Right lung (tissue), 5 donors: ENCODE data around the gene ST6GALNAC1. TPM values are rescaled to one million over a fixed set of nuclear protein-coding genes. Genes with fewer than 3 reads are reported as not detected.
A peak's percentile ranks its signal among the peaks of the same experiment; 100 is the strongest.
"Not testable (repeated sequence)": the region's sequence is repeated elsewhere in the genome, so short reads cannot be mapped to it uniquely, and the experiment has no call there.

ENCODE experiments used
- DNase-seq, 2 donors: peaks; one replicate each; pipeline ENCODE4 v3.0.0-alpha.2; 2013
- polyA plus RNA-seq, 5 donors: library from polyadenylated mRNA; unstranded; fragments of 120-200 nt; gene quantifications; one replicate each; pipeline versions ENCODE4 v1.2.1 to v1.2.3, GENCODE V29; 2013; ENCODE audit warnings: inconsistent platforms in 1 of 5, low replicate concordance in 1 of 5; ENCODE audit not compliant: insufficient read length in 5 of 5, insufficient read depth in 1 of 5

The ST6GALNAC1 gene
- polyA plus RNA-seq, 5 donors, result 2.2 to 4.2 (median 3.2) TPM

DNA sequence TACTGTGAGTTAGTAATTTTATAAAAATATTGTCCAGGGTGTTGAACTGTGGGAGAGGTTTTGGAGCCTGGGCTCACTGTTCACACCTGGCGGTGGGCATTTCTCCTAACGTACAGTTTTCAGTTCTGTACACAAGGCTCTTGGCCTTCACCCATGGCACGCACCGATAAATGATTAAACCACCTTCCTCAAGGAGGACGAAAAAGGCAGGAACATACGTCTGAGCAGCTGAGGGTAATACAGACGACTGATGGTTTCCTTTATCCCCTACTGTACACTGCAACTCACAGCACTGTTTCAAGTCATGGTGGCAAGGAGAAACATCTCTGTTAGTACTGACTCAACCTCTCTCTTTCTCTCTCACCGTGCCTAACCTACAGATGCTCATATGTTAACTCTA is 1.4 kb upstream of the ST6GALNAC1 start:
- DNase-seq, result peak in 1 of 2 donors; percentile 31

DNA sequence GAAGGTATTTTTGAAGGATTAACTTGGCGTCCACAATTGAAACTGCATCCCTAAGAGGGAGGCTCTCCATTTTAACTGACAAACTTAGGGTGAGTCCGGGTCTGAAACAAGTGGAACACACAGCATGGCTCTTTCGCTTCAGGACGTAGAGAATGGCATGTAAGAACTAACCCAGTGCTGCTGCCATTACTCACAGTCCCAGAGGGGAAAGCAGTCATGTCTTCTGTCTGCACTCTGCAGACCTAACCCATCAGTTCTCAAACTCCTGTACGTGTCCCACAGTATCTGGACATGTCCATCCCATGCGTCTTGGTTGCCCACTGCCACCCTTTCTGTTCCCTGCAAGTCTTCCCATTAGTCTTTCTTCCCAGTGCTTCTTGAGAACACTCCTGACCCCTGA is 563 bp downstream of the ST6GALNAC1 start:
- DNase-seq, result no peak

DNA sequence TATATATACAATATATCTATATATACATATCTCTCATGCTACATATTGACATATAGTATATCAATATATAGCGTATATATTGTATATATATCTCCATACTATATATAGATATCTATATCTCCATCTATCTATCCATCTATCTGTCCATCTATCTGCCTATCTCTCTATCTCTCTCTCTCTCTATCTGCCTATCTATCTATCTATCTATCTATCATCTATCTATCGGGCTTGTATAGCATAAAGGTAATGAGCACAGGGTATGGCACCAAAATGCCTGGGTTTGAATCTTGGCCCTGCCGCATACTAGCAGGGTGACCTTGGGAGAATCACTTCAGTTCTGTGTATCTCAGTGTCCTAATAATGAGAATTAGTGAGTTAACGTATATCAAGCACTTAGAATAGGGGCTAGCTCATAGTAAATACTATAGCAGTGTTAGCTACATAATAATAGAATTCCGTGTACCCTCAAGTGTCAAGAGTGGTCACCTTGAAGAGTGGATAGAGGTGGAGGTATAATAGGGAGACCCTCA is 1.5 kb downstream of the ST6GALNAC1 start:
- no peak for DNase-seq

DNA sequence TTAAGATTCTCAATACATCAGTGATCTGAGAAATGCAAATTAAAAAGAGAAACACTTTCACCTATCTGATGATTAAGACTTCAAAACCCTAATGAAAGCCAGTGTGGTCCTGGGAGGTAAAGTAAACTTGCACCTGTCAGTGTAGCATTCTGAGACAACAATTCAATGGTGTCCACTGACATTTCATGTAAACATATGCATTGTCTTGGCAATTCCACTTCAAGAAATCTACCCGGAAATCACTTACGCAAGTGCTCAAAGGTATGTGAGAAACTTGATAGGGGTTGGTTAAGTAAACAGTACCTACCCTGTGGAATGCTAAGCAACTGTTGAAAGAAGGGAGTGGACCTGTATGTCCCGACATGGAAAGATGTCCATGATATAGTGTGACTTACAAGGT is 2.1 kb downstream of the ST6GALNAC1 start:
- peak; percentile 36 to 41 for DNase-seq

DNA sequence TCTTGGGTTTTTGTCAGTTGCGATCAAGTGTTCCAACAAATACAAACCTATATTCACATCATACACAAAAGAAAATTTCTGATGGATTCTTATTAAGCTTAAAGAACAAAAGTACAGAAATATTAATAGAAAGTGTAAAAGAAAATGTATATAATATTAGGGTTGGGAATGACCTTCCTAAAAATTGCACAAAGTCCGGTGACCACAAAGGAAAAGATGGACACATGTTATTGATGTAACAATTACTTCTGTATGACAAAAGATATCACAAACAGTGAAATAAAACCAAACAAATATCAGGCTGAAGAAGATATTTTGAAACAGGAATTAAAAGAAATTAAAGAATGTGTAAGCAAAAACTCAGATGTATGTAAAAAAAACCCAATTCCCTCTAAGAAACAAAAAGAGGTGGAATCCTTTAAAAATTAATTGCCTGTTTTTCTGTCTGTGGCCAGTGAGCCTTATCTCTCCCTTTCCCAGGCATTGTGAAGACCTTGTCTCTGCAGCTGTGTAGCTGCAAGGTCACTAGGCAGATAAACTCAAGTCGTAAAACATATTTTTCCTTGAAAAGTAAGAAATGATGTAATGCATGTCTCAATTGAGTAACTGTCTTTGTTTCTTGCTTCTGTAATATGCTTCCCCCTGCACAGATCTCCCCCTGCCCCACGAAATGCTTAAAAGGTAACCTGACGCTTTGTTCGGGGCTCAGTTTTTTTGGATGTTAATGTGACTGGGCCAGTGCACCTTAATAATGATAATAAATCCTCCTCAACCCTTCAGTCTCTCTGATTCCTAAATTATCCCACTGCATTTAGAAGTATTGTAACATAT is 2.8 kb downstream of the ST6GALNAC1 start:
- no peak for DNase-seq

DNA sequence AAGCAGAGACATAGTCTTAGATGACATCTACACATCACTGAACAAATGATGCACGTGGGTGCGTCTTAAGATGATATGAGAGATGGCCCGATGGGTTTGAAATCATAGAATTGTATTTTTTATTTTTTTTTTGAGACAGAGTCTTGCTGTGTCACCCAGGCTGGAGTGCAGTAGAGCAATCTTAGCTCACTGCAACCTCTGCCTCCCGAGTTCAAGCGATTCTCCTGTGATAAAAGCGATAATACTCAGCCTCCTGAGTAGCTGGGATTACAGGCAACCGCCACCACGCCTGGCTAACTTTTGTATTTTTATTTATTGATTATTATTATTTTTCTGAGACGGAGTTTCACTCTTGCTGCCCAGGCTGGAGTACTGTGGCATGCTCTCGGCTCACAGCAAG is 5.3 kb downstream of the ST6GALNAC1 start:
- DNase-seq, result no peak

DNA sequence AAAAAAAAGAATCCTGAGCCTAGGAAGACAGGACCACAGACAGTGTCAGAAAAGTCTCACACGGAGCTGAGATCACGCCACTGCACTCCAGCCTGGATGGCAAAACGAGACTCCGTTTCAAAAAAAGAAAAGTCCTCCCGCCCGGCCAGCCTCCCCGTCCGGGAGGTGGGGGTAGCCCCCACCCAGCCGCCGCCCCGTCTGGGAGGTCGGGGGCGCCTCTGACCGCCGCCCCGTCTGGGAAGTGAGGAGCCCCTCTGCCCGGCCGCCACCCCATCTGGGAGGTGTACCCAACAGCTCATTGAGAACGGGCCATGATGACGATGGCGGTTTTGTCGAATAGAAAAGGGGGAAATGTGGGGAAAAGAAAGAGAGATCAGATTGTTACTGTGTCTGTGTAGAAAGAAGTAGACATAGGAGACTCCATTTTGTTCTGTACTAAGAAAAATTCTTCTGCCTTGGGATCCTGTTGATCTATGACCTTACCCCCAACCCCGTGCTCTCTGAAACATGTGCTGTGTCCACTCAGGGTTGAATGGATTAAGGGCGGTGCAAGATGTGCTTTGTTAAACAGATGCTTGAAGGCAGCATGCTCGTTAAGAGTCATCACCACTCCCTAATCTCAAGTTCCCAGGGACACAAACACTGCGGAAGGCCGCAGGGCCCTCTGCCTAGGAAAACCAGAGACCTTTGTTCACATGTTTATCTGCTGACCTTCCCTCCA is 6.9 kb downstream of the ST6GALNAC1 start:
- not testable (repeated sequence) for DNase-seq

DNA sequence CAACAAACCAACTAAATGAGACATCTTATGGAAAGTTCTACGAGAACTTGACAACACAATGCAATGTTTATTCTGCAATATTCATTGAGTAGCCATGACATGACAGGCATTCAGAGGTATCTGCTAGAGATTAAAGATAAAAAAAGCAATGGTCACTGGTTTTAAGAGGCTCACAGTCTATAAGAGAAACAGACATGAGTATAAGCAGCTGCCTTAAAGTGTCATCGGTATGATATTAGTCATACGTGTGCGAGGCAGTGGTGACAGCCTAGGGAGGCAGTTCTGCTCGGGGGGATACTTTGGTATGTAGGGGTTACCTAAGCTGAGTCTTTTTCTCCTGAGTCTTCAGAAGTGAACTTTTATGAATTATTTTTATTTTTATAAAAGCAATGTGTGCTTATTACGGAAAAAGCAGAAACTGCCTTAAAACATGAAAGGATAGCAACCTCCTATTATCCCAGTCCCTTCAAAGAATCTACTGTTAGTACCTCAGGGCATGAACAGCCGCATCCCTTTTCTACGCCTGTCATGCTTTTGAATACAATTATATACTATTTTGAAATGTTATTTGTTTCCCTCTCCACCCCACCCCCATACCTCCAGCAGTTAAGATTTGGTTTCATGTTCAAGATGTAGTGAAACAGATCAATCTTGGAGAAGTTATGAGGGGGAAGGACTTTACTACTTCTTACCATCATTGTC is 7.7 kb downstream of the ST6GALNAC1 start:
- DNase-seq, result no peak

DNA sequence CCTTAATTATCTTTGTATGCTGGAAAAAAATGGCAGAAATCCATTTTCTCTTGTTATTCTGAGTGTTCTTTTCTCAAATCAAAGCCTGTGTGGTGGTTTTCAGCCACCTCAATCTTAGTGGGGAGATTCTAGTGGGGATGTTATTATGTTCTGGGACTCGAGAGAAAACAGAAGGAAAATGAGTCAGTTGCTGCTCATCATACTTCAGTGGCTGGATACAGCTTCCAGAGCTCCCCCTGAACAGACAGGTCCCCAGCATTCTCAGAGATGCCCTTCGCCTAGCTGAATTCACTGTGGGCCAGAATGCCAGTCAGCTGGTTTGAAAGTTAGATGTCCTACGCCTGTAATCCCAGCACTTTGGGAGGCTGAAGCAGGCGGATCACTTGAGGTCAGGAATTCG is 8.5 kb downstream of the ST6GALNAC1 start:
- no peak for DNase-seq

DNA sequence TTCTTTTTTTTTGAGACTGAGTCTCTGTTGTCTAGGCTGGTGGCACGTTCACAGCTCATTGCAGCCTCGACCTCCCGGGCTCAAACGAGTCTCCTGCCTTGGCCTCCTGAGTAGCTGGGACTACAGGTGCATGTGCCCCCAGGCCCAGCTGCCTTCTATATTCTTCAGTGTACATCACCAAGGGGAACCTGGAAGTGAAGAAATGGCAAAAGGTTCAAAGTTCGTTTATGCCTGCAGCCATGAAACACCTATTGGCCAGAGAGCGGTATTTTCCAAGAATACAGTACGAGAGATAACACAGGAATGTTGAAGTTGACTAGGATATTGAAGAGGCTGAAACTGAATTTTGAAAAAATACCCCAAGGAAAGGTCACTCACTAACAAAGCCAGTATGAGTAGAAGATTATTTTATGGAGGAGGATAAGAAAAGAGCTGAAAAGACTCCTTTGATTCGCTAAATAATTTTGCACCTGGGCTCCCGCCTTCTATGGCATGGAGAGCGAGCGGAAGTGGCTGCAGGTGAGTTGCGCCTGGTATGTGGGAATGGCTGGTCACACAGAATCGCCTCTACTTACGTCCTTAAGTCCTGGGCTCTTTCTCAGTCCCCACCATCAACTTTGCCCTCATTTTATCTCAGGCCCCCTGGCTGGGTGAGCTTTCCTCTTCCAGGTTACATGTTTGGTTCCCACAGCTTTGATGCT is 9.8 kb downstream of the ST6GALNAC1 start:
- no peak for DNase-seq

DNA sequence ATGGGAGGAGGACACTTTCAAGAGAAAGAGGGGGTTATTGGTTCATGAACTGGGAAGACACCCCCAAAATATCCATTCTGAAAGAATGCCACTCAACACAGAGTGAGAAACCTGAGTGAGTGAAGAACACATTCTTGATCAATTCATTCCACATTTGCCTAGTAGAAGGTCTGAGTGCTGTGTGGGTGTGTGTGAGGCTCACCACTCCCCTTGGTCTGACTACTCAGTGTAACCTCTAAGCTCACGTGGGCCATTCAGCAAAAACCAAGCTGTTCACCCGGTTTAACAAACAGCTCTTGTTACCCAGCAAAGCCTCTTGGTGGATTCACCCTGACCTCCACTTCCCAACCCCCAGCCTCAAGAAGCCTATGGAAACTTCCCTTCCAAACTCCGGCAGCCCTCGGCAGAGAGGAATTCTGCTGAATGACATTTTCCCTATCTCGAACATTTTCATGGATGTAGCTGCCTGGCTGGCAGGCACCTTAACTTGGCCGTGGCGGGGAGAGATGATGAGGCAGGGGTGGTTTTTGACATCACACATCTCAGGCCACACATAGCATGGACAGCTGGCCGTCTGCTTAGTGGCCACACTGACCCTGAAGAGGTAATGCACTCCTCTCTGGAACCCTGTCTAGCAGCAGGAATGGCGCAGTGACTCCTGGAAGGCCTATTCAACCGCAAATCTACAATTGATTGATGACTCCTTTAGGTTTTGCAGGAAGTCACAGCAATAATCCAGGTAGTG is 11.6 kb downstream of the ST6GALNAC1 start:
- DNase-seq, result peak; percentile 39 to 44

DNA sequence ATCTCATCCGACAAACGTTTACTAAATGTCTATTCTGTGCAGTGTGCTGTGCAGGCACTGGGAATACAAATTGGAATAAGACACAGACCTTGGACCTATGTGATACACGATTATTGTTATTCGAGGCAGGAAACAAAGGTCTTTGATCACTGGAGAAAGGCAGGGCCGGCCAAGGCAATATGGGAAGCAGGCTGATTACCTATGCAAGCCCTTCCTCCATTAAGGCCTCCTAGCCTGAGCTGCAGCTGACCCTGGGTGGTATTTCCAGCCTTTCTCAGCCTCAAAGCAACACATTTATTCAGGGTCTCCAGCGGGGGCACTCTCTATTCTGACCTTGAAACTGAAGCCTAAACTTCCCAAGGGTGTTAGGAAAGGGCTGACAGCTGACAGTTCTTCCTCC is 13.4 kb downstream of the ST6GALNAC1 start:
- no peak for DNase-seq

DNA sequence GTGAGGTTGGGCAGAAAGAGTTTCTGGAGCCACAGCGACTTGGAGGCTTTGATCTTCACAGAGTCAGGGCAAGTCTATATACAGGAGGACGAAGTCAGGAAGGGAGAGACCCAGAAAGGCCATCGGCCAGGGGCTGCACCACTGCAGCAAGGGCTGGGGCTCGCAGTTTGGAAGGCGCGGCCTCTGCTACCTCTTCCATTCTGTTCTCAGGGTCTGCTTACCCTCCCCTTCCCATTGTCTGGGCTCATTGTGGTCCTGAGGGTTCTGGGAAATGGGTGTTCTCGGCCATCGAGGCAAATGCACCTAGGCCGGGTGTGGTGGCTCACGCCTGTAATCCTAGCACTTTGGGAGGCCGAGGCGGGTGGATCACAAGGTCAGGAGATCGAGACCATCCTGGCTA is 16.0 kb downstream of the ST6GALNAC1 start:
- no peak for DNase-seq

DNA sequence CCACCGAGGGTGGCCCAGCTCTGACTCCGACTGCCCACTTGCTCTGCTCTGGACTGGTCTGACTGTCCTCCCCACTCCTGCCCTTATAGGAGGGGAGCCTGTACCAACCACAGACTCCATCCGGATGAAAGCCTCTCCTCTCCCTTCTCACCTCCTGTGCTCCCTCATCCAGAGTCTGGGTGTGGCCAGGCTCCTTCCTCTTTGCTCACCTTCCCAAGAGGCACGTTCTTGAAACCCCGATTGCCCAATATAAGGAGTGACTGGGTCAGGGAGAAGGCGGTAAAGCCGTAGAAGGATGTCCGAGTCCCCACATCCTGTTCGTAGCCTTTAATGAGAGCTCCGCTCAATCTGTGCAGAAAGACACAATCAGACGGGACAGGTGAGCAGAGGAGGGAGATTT is 17.1 kb downstream of the ST6GALNAC1 start:
- no peak for DNase-seq

DNA sequence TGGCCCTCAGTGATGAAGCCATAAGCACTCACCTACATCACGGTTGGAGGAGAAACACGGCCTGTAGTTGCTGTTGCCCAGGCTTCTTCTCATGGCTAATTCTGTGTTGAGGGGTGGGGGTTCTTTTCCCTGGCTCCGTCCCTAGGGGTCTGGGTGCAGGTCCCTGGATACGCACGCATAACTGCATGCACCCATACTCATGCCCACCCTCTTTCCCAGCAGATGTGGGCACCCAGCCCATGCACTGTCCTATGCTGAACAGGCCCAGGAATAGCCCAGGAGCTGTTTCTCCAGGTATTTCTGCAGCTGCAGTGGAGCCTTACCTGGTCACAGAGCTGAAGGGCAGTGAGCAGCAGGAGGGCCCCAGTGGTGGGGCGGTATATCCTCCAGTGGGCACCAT is 18.1 kb downstream of the ST6GALNAC1 start:
- no peak for DNase-seq

DNA sequence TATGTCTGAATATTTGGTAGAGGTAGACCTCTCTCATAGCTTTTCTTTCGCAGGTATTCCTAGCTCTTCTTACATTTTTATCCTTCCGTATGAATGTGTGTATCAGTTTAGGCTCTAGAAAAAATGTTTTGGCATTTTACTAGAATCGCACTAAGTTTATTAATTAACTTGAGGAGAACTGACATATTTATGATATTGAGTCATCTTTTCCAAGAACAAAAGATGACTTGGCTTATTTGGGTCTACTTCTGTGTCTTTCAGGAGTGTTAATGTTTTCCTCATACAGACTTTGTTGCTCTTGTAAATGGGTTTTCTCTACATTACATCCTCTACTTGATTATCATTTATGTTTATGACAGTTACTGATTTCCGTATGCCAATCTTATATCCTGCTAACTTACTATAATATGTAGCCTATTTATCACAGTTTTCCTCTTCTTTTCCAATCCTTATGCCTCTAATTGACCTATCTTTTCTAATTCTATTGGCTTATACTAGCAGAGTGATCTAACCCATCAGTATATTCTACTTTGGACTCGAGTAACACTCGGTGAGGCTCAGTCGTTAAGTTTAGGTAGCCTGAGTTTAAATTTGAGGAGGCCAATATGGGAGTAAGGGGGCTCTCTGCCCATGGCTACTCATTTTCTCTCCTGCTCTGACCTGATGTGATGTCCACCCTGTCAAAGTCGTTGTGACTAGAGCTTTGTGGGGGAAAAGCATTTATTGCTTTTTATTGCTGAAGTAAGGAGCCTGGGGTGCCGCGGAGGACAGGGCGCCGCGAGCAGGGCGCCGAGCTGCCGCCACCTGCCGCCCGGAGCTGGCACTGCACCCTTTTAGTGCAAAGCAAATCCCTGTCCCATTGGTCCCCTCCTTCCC is 20.0 kb downstream of the ST6GALNAC1 start:
- DNase-seq, result peak; percentile 57 to 59

DNA sequence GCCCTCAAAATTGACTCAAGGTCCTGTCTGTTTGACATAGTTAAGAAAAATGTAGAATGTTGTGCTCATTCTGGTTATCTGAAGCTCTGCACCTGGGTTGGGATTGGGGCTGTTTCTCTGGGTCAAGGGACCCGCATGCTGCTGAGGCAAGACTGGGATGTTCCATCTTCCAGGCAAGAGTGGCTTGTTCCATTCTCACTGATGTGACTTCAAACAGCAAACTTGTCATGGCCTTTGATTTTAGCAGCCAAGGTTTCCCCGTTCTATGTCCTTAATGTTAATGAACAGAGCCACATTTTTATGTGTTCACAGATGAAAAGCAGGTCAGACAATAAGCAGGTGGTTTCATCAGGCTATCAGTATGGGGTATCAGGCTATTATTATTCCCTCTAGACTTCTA is 25.7 kb downstream of the ST6GALNAC1 start:
- DNase-seq, result no peak

DNA sequence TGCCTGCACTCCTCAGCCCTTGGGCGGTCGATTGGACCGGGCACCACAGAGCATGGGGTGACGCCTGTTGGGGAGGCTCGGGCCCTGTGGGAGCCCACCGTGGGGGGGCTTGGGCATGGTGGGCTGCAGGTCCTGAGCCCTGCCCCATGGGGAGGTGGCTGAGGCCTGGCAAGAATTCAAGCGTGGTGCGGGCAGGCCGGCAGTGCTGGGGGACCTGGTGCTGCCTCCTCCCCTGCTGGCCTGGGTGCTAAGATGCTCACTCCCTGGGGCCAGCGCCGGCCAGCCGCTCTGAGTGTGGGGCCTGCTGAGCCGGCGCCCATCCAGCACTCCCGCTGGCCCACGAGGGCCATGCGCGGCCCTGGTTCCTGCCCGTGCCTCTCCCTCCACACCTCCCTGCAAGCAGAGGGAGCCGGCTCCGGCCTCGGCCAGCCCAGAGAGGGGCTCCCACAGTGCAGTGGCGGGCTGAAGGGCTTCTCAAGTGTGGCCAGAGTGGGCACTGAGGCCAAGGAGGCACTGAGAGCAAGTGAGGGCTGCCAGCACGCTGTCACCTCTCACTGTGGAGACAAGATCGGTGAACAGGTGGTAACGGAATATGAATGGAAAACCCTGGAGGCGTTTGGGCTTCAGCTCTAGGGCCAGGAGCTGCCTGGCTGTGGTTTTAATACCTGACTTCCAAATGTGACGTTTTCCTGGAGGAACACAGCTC is 28.5 kb downstream of the ST6GALNAC1 start:
- DNase-seq, result no peak

DNA sequence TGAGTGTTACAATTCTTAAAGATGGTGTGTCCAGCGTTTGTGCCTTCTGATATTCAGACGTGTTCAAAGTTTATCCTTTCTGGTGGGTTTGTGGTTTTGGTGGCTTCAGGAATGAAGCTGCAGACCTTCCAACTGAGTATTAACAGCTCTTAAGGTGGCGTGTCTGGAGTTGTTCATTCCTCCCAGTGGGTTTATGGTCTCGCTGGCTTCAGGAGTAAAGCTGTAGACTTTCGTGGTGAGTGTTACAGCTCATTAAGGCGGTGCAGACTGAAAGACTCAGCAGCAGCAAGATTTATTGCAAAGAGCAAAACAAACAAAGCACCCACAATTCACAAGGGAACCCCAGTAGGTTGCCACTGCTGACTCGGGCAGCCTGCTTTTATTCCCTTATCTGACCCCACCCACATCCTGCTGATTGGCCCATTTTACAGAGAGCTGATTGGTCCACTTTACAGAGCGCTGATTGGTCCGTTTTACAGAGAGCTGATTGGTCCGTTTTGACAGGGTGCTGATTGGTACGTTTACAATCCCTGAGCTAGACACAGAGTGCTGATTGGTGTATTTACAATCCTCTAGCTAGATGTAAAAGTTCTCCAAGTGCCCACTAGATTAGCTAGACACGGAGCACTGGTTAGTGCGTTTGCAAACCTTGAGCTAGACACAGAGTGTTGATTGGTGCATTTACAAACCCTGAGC is 29.3 kb downstream of the ST6GALNAC1 start:
- not testable (repeated sequence) for DNase-seq
